ENCODE data around the gene ARMC9. TPM values are rescaled to one million over a fixed set of nuclear protein-coding genes. Genes with fewer than 3 reads are reported as not detected.
"Not testable (repeated sequence)": the region's sequence is repeated elsewhere in the genome, so short reads cannot be mapped to it uniquely, and the experiment has no call there.

The ARMC9 gene
- total RNA-seq, 1 donor from 2014 or later: 19.2 TPM

DNA sequence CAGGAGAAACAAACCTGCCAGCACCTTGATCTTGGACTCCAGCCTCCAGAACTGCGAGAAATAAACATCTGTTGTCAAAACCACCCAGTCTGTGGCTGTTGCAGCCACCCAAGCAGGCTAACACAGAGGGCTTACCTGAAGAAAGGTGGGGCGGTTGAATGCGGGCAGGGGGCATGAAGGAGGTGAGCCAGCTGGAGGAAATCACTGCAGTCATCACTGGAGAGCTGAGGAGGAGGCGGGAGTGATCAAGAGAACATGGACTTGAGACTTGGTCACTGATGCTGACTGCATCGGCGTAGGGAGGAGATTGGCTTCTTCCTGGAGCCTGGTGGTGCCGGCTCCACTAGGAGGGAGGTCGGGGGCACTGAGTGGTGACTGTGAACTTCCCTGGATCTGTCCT is 14.6 kb upstream of the ARMC9 start:
- no peak for DNase-seq (ENCODE audit: low spot score)

DNA sequence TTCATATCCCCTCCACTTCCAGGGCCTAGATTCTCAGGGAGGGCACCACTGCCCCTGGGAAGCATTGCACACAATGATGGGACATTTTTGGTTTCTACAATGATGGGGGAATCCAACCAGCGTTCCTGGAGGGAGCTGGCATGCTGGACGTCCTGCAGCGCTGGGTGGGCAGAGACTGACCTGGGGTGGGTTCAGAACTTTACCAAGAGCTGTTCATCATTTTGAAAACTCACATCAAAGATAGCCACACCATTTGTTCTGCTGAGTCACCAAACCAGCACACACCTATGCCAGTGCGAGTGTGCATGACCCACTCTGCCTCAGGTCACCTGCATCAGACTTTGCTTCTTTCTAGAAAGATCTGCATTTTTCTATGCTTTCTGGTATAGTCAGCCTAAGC is 14.1 kb upstream of the ARMC9 start:
- DNase-seq (ENCODE audit: low spot score): no peak

DNA sequence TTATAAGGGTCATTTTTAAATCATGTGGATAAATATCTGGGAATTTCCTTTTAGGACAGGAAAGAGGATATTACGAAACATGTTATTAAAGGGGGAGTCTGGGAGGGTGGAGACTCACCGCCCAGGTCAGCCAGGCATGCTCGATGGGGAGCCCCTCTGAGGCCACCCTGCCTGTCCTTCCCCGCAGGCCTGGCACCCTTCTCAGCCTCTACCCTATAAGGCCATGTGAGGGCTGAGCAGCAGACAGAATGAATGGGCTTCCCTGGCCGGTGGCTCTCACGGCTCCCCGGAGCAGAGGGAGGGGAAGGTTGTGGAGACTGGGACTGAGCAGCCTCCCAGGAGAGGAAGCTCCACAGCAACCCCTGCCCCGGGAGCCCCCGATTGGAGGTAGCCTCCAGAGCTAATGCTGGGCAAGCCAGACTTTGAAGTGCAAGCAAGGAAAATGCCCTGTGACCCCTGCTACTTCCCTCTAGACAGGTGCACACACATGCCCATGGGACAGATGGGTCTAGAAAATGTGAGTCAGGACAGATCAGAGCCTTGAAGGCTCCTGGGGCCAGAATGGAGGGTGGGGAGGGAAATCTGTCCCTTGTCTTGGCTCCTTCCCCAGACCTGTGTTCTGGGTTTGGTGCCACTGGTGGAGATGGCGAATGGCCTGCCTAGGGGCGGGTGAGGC is 13.2 kb upstream of the ARMC9 start:
- DNase-seq (ENCODE audit: low spot score): no peak

DNA sequence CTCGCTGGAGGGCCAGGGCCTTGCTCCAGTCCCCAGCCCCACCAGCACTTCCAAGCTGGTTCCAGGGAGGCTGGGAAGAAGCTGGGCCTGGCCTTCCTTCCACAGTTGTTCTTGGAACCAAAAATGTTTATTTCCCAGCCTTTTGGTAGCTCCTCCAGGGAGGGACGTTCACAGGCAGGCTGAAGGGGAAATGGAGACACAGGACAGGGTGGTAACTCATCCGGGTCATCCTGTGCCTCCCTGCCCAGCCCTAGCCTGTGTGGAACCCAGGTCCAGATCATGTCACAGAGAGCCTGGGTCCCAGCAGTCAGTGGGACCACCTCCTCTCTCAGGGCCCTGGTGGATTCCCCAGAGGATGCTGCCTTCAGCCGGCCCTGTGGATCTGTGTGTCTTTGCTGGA is 12.5 kb upstream of the ARMC9 start:
- no peak for DNase-seq (ENCODE audit: low spot score)

DNA sequence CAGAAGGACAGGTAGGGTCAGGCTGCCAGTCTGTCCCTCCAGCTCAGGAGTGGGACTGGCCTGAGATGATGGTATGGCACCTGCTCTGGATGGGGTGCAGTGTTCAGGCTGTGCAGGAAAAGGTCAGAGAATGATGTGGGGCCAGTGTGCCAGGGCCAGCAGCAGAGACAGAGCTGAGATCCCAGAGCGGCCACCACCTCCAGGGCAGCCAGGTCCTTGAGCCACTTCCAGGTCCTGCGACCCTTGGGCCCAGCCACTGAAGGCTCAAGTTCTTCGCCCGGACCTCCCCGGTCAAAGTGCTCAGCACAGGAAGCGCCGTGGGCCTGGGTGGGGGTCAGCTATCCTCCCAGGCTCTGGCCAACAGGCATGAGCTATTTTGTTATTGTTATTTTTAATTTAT is 12.1 kb upstream of the ARMC9 start:
- no peak for DNase-seq (ENCODE audit: low spot score)

DNA sequence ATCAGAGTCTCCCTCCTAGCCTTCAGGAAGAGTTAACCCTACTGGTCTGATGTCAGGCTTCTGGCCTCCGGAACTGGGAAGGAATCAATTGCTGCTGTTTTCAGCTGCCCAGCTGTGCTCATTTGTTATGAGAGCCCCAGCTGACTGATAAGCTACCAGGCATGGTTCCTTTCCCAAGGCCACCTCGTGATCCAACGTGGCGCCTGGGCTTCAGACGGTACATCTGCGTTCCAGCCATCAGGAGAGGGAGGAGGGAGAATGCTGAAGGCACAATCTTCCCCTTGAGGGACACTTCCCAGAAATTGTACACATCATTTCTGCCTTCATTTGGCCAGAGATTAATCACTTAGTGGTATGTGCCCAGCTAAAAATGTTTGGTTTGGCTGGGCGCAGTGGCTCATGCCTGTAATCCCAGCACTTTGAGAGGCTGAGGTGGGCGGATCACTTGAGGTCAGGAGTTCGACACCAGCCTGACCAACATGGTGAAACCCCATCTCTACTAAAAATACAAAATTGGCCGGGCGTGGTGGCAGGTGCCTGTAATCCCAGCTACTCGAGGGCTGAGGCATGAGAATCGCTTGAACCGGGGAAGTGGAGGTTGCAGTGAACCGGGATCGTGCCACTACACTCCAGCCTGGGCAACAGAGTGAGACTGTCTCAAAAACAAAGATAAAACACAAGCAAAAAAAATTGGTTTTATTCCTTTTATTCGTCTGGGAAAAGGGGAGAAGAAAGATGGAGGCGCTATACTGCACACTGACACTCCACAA is 10.5 kb upstream of the ARMC9 start:
- DNase-seq (ENCODE audit: low spot score): no peak

DNA sequence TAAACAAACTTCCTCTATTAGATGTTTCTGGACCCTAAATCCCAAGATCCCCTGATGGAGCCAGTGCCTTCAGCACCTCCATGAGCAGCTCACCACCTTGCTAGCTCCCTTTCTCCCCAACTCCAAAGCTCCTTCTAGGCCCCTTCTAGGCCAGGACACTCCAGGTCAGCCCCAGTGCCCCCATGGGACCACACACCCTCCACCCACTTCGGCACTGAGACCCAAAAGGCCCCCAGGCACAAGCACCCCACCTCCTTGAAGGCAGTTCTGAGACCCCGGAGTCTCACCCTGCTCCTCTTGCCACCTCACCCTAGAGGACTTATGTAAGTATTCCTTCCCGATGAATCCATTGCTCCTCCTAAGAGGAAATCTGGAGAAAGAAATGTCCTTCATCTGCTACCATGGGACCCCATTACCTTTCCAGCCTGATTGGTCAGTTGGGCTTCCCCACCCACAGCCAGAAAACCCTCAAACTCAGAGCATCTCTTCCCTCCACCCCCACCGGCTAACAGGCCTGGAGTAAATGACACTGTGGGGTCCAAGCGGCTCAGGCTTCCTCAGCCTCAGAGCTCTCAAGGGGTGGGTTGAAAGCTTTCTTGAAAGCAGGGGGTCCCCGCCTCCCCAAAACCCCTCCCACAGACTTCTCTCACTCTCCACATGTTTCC is 9.8 kb upstream of the ARMC9 start:
- DNase-seq (ENCODE audit: low spot score): no peak

DNA sequence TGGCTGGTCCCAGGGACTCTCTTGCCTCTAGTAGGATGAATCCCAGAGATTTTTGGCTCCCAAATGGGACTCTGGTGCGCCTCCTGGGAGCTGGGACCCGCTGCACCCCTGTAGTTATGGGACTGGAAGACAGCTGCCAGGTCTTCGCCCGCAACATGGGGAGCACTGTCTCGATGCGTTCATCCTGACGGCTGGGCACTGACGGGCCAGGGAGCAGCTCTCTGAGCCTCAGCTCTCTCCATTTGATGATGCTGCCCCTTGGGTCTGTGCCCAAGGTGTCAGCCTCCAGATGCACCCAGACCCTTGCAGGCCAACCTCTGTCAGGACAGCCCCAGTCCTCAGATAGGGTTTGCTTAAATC is 9.3 kb upstream of the ARMC9 start:
- no peak for DNase-seq (ENCODE audit: low spot score)

DNA sequence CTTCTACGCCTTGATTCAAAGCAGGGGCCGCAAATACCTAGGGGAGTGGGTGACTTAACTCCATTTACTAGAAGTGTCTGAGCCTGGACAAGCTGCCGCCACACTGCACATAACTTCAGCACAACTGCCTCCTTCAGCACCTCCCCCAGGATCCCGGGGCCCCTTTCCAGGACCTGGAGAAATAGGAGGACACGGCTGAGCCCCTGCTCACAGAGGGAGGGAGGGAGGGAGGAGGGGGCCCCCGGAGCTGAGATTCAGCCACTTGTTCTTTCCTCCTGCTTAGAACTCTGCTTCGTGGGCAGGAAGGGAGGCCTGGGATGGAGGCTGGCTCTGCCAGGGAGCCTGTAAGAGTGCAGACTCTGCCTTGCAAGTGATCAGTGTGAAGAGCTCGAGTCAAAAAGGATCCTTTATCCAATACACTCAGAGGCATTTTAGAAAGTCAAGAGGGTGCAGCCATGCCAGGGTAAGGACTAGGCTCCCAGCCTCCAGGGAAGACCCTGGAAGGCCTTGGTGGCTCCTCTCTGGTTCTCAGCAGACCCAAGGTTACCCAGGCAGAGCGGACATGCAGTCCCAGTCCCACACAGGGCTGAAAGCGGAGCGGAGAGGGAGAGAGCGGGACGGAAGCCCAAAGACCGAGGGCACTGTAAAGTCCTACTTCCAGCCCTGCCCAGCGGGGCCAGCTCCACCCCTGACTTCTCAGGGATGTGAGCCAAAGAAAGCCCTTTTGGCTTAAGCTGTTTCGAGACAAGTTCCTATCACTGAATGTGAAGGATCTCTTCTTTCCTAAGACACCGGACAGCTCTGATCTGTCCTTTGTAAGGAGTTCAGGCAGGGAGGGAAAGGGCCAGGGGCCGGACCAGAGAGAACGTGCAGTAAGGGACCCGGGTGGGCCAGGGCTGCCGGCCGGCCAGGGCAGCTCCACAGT is 8.6 kb upstream of the ARMC9 start:
- DNase-seq (ENCODE audit: low spot score): peak; percentile 19

DNA sequence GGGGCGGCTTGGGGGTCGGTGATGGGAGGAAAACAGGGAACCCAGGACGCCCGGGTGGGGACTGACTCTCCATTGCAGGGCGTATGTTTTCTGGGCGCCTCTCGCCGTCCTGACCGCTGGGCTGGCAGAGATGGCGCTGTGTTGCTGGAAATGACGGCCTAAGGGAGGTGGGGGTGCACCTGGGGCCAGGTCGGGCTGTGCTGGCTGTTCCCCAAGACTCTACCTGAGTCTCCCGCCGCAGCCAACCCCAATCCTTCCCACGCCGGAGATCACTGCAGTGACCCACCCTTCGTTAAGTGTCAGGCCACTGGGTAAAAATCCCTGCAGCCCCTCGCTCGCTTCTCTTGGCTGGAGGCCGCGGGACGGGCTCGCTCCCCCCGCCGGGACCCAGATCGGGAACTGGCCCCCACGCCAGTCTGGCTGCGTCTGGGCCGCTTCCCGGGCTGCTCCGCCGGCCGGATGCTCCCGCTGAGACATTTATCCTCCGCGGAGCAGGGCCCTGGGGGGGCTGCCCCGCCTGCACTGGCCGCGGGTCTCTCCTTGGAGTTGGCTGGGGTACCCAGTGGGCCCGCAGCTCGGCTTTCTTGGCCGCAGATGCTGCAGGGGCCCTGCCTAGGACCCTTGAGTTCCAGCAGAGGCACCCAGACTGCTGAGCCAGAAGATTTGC is 7.8 kb upstream of the ARMC9 start:
- DNase-seq (ENCODE audit: low spot score): peak; percentile 33

DNA sequence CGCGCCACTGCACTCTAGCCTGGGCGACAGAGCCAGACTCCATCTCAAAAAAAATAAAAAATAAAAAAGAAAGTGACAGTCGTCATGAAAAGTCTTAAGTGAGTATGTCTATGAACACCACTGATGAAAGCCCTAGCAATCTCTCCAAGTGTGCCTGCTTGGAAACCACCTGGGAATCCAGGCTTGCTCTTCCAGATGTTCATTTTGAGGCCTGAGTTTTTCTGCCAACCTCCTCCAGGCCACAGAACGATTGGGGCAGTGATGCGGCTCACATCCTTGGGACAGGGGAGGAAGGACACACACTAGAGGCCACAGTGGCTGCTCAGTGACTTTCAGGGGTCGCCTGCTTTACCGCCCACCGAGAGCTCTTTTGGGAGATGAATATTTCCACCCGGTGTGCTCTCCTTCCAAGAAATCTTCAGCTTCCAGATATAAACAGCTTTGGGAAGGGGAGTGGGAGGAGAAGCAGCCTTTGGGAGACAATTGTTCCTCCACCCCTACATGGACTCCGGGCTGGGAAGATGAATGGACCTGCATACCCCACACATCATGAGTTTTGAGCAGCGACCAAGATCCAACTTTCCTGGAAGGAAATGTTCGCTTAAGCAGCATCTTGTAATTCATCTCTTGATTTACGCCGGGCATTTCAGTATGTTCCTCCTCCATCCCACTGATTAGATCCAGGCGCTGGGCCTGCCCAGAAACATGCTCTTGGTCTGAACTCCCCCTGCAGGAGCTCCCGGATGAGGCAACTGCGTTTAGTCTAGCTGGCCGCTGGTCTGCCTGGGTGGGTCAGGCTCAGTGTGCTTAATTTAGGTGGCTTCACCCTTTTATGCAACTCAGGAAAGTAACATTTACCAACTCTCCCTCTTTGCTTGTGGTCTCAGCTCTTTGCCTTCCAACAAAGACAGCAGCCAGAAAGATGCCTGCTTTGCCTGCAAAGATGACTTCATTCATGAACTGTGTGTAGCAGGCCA is 6.2 kb upstream of the ARMC9 start:
- peak; percentile 76 for DNase-seq (ENCODE audit: low spot score)

DNA sequence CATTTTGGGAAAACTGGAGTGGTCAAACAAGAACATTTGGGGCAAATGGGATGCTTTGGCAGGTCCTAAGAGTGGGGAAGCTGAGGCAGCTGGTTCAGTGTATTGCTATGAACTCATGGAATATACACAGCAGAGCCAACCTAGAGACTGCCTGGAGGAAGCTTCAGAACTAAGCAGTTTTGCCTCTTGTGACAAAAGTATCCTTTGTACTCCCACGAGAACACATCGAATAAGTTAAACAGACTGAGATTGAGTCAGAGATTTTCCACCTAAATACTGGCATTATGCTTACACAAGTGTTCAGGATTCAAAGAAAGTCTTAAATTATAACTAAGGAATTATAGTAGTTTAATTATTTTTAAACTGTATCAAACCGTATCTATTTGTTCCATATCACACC is 5.2 kb upstream of the ARMC9 start:
- no peak for DNase-seq (ENCODE audit: low spot score)

DNA sequence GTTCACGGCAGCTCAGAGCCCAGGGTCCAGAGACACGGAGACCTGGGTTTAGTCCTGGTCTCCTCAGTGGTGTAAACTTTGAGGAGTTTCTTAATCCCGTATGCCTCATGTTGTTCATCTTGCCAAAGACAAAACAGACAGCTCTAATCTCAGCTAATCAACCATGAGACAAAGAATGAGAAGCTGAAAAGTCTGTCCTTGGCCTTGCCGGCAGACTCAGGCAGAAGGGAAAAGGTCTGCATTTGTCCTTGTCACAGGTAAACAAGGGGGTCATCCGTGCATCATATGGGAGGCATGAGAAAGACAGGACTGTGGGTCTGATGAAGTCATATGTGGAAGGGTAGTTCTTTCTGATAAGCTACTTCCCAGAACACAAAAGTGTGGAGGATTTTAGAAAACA is 1.8 kb upstream of the ARMC9 start:
- DNase-seq (ENCODE audit: low spot score): no peak

DNA sequence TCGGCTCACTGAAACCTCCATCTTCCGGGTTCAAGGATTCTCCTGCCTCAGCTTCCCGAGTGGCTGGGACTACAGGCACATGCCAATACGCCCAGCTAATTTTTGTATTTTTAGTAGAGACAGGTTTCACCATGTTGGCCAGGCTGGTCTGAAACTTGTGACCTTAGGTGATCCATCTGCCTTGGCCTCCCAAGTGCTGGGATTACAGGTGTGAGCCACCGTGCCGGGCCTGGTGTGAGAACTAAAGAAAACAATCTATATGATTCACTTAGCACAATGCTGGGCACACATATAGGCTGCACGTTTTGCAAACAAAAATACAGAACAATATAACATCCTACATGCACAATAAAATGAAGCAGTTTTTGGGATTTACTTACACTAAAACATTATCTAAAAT is 1.2 kb upstream of the ARMC9 start:
- DNase-seq (ENCODE audit: low spot score): not testable (repeated sequence)

DNA sequence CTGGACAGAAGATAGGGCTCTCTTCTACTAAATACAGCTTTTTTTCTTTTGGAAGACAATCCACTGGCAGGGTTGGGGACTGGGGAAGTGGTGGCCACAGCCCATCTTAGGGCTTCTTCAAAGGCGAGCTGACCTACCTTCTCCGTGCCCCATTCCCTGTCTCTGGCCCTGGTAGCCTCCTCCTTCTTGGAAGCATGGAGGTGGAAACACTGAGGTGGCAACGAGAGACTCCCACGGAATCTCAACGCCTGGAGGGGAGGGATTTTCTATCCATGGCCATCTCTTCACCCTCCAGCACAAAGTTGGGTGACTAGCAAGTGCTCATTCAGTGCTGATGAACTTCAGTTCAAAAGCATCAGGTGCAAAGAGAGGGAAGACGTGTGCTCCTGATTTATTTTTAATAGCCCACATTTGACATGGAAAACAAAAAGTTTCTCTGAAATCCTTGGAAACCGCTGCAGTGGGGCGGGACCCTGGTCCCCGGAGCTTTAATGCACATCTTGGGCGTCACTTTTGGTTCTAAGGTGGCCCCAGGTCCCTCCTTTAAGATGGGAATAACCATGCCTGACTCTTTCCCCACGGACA is 633 bp upstream of the ARMC9 start:
- no peak for DNase-seq (ENCODE audit: low spot score)

DNA sequence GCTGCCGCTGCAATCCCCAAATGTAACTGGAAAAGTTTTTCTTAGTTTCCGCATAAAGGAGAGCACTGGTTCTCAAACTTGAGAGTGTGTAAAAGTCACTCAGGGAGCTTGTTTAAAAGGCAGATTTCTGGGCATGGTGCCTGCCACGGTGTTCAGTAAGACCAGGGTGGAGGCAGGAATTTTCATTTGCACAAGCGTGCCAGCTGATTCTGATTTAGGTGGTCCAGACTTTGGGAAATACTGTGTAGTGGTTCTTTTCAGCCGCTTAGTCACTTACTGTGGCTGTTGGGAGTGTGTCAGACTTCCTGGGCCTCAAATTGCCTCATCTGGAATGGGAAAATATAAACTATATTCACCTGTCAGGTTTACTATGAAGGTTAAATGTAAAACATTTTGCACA is 788 bp downstream of the ARMC9 start:
- no peak for DNase-seq (ENCODE audit: low spot score)

DNA sequence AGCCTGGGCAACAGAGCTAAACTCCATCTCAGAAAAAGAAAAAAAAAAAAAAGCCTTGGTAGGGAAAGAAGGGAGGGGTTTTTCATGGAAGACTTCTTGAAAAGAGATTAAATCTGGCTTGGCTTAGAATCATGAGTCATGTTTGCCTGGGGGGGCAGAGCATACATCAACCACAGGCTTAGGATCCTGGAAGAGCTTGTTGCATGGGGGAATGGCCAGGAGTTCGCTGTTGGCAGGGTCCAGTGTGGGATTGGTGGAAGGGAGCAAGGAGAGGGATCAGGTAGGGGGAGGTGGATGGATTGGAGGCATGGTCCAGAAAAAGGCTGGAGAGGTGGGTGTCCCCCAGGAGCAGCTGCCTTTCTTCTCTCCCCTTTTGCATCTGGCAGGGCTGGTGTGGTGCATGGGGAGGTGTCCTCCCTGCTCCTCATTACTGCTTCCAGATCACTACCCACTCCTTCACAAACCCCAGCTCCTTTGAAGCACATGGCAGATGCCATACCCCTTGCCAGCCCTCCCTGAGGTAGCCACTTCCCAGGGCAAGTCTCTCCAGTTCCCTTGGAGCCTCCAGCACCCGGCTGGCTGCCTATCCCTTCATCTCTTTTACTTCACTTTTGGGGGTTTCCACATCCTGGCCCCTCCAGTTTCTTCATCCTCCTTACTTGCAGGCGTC is 2.5 kb downstream of the ARMC9 start:
- no peak for DNase-seq (ENCODE audit: low spot score)

DNA sequence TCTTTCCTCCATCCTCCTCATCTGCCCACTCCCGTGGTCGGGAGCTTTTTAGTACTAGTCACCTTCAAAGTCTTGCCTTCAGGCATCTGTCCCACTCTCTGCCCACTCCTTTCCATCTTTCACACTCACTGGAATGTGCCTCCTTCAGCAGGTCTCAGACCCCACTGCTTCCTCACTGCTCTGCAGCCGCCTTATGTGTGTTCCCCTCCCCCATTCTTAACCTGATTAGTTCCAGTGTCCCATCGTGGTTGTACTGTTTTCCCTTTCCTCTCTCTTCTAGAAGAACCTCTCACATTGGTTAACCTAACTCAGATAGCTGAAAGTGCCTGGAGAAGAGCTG is 3.0 kb downstream of the ARMC9 start:
- no peak for DNase-seq (ENCODE audit: low spot score)

DNA sequence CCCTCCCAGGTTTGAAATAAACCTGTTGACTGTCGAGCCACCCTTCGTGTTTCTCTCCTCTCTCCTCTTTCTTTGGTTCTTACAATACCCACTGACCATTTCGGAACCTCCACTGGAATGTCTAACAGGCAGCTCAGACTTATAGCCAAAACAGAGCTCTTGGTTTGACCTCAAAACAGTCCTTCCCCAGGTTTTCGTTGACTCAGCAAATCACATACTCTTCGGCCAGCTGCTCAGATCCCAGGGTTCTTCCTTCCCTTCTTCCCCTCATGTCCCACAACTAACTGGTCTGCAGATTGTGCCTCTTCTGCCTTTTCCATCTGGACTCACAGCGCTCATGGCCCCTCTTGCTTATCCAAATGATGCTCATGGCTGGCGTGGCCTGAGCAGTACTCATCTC is 4.7 kb downstream of the ARMC9 start:
- no peak for DNase-seq (ENCODE audit: low spot score)

DNA sequence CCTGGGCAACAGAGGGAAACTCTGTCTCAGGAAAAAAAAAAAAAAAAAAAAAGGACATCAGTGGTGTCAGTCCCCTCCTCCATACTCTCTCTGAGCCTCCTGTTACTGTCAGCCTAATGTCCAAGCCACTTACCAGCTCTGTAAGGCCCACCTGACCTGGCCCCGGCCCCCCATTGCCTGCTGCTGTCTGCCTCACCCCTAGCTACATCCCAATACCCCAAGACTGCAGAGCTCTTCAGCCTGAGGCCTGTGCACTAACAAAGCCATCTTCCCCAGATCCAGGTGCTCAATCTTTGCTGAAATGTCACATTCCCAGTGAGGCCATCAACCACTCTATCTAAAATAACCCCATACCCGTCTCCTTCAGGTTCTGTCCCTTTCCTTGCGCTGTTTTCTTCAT is 5.7 kb downstream of the ARMC9 start:
- DNase-seq (ENCODE audit: low spot score): no peak

All from mucosa of gallbladder (tissue), 1 donor.